Measurements from ENCODE around the gene ANGPT4. TPM values are rescaled to one million over a fixed set of nuclear protein-coding genes. Genes with fewer than 3 reads are reported as not detected.

Gene ANGPT4, protein sequence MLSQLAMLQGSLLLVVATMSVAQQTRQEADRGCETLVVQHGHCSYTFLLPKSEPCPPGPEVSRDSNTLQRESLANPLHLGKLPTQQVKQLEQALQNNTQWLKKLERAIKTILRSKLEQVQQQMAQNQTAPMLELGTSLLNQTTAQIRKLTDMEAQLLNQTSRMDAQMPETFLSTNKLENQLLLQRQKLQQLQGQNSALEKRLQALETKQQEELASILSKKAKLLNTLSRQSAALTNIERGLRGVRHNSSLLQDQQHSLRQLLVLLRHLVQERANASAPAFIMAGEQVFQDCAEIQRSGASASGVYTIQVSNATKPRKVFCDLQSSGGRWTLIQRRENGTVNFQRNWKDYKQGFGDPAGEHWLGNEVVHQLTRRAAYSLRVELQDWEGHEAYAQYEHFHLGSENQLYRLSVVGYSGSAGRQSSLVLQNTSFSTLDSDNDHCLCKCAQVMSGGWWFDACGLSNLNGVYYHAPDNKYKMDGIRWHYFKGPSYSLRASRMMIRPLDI
- 0.02 to 0.04 TPM (median 0.03 TPM) in 4 of 5 replicates, not detected in the other for total RNA-seq (2022; extraction: Qiagen RNA extraction)

DNA sequence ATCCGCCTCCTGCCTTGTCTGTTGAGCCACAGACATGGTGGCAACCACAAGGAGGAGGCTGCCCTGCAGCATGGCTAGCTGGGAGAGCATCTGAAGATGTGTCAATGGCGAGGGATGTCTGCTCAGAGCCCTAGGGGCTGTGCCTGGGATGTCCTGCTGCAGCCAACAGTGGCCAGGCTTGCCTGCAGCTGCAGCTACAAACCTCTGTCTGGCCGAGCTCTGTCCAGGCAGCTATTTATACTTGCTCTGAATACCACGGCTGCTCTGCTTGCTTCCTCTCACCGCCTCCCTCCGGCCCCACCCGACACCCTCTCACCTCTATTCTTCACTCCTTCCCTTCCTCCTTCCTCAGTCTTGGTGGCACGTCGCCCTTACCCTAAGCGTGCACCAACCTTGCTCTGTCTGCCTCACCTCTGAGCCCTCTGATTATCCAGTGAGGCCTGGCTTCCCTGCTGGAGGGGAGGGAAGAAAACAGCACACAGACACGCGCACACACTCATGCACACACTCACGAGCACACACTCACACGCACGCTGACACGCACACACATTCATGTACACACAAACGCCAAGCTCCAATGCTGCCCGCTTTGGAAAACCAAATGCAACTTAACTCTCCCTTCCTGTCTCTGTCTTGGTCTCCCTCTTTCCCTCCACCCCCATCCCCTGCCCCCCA, at the start of gene ANGPT4:
TSS of gene ANGPT4 (minus strand) at position 210 of the 675 bp plus-strand sequence. CDS start at position 90, 120 bp downstream.

DNA sequence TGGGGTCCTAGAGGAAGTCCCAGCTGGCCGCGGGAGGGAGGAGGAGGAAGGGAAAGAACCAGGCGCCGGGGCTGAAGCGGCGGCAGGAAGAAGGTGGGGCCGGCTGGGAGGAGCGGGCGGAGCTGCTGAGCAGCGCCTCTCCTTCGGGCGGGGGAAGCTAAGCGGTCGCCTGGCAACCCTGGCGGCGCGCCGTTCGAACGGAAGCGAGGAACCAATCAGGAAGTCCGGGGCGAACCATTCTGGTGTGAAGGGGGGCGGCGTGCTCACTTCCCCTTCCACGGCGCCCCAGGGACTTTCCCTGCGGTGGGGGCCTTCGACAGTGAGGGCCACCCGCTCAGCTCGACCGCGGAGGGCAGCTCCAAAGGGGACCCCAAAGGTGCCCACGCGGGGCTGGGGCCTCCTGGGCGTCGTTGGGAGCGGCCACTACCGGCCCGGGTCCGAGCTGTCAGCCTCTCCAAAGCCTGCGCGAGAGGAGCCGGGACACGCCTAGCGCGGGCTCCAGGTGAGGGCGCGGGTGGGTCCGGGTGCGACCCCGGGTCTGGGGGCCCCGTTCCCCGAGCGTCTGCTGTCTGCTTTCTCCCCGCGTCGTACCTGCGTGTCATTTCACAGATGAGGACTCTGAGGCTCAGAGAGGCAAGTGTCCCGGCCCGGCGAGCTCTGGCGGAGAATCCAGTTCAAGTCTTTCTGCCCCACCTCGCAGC, 82.5 kb downstream of the ANGPT4 start, which contains the start of gene FAM110A:
TSS of gene FAM110A (plus strand) at position 266 of the 701 bp plus-strand sequence. CDS start 11,090 bp downstream, outside the sequence.

Other genes starting within 250 kb of the ANGPT4 start
- 0.02 TPM in 1 of 5 replicates, not detected in the others for gene SCRT2, start 240.5 kb downstream of the ANGPT4 start, total RNA-seq (2022; extraction: Qiagen RNA extraction)
- 0.32 to 0.54 TPM (median 0.49 TPM) in 5 replicates for gene SLC52A3, start 147.8 kb downstream of the ANGPT4 start, total RNA-seq (2022; extraction: Qiagen RNA extraction)
- 6.3 to 11.7 TPM (median 11.0 TPM) in 5 replicates for gene FAM110A, start 82.6 kb downstream of the ANGPT4 start, total RNA-seq (2022; extraction: Qiagen RNA extraction)
- 0.03 TPM in 2 of 5 replicates, not detected in the others for gene RSPO4, start 86.0 kb upstream of the ANGPT4 start, total RNA-seq (2022; extraction: Qiagen RNA extraction)
- gene PSMF1, start 202.3 kb upstream of the ANGPT4 start, total RNA-seq (2022; extraction: Qiagen RNA extraction): 203 to 240 TPM (median 221 TPM) in 5 replicates

Data from A549 treated with AZD2906 at 1 μM for 4 hours (cell line).